ENCODE data around the gene CLPSL2. TPM values are rescaled to one million over a fixed set of nuclear protein-coding genes. Genes with fewer than 3 reads are reported as not detected.
A peak's percentile ranks its signal among the peaks of the same experiment; 100 is the strongest.

CLPSL2 gene
- total RNA-seq, 1 experiment from 2014 or later, result 1.7 TPM

- no peaks in the 10 kb centered on the region for H3K79me2 ChIP-seq (ENCODE audit: insufficient read depth, low read length)
- ATAC-seq, result no peak
- no peaks in the 10 kb centered on the region for H3K27me3 ChIP-seq (ENCODE audit: insufficient read depth, low read length)
- ChIA-PET CTCF (interaction anchor here (0.8 to 1.4 kb wide), 3 partner anchors 19 to 199 kb away, joined by 3 to 8 read pairs (median 4); partner anchors contain the start of gene ARMC12), RAD21 (ENCODE audit: low non-redundant PET in 1 of 2, low total read pairs in 2 of 2, uncharacterized antibody in 2 of 2, unreplicated experiment in 2 of 2) (no interaction called here), POLR2A (no interaction called here)
- no peak for DNase-seq (ENCODE audit: low read depth, low spot score)
- BruUV-seq (replicated peaks), result no TSS peak
- no peaks in the 10 kb centered on the region for H3K9me2 ChIP-seq (ENCODE audit: insufficient read depth)
- TF ChIP-seq CBX3 (IDR thresholded peaks at IDR 0.05; ENCODE audit: low read depth) (no peak), POLR2A (IDR thresholded peaks at IDR 0.05; ENCODE audit: borderline replicate concordance, extremely low read depth, insufficient read depth, insufficient read length) (no peak), ZBTB33 (IDR thresholded peaks at IDR 0.05; ENCODE audit: extremely low read depth, insufficient replicate concordance, low read length) (no peak), FOSL1 (IDR thresholded peaks at IDR 0.05; ENCODE audit: low read depth) (no peak), CTCF (IDR thresholded peaks at IDR 0.05 in 2 of 3, conservative IDR thresholded peaks at IDR 0.05 in 1 of 3; ENCODE audit: borderline replicate concordance in 1 of 3, insufficient read depth in 1 of 3, low read depth in 2 of 3, low read length in 2 of 3) (no peak), ELF1 (IDR thresholded peaks at IDR 0.05; ENCODE audit: borderline replicate concordance, low read depth) (no peak), RAD21 (IDR thresholded peaks at IDR 0.05; ENCODE audit: low read depth) (no peak), SRF (IDR thresholded peaks at IDR 0.05; ENCODE audit: low read depth) (no peak)
- no peak overlapping the region for H3K9ac ChIP-seq (ENCODE audit: low read length)
- H3K9me3 ChIP-seq (ENCODE audit: control insufficient read depth in 1 of 2, insufficient read depth in 1 of 2, low read depth in 1 of 2, low read length in 2 of 2), result no peaks in the 10 kb centered on the region
- no peaks in the 10 kb centered on the region for H3K36me3 ChIP-seq (ENCODE audit: control insufficient read depth in 1 of 2, insufficient read depth in 2 of 2, low read length in 2 of 2)
- peaks cover 0 to 13% of the 10 kb centered on the region in 2 experiments; a peak in 1 of 4 replicates for H3K4me1 ChIP-seq (ENCODE audit: control insufficient read depth in 1 of 2, insufficient read depth in 2 of 2, low read length in 2 of 2)
- H3K4me2 ChIP-seq (ENCODE audit: low read length), result no peak overlapping the region
- intact Hi-C loops (cut with micrococcal nuclease), result loop anchor here (5.0 kb wide), 2 partner anchors 173 to 233 kb away; no protein-coding TSS in a partner anchor
- H4K20me1 ChIP-seq (ENCODE audit: insufficient read depth), result no peaks in the 10 kb centered on the region
- peak overlapping the region; percentile 68 for H2AFZ ChIP-seq (ENCODE audit: low read depth, low read length, poor library complexity, severe bottlenecking)
- no peak overlapping the region for H3K27ac ChIP-seq (ENCODE audit: low read depth, low read length)
- no peak overlapping the region for H3K4me3 ChIP-seq (replicated peaks in 1 of 2; ENCODE audit: low read depth in 1 of 2, low read length in 2 of 2)
These were observed 21.0 kb upstream of the CLPSL2 start for GRCh38 chr6:35755278-35755924.
